Measurements from ENCODE around the gene KLHL29.

The KLHL29 gene

DNA sequence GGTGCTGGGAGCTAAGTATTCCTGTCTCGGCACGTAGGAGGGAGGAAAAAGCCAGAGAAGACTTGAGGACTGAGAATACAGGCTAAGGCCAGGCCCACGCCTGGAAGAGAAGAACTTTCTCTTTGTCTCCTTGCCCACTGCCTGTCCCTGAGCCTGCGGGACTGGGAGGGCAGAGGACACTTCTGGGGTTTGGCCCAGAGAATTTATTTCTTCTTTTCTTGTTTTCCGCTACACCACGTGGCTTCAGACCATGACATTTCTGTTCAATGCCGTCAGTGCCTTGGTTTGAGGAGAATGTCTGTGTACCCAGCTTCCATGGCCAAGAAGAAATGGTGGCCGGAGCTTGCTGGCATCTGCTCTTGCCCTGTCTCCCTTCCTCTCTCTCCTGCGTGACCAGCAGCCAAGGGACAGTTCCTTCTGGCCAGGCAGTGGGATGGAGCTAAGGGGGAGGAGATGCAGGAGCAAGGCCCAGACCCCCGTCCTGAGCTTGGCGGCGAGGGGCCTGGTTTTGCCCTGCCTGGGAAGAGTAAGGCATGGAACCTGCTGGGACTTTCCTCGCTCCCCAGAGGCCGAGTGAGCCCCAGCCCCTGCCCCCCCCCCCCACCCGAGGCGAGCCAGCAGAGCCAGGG is 140.3 kb downstream of the KLHL29 start:
- TF ChIP-seq REST (IDR thresholded peaks at IDR 0.05; ENCODE audit: insufficient read depth in 1 of 2, low read depth in 2 of 2, low read length in 2 of 2) = no peak
- no peak for TF ChIP-seq POLR2AphosphoS5 (IDR thresholded peaks at IDR 0.05; ENCODE audit: low read depth, low read length)
- no peak for TF ChIP-seq TAF1 (IDR thresholded peaks at IDR 0.05; ENCODE audit: borderline replicate concordance, insufficient read depth, low read length)
- no peak for TF ChIP-seq SIN3A (IDR thresholded peaks at IDR 0.05; ENCODE audit: borderline replicate concordance, insufficient read depth, low read length)
- TF ChIP-seq FOXP2 (optimal IDR thresholded peaks at IDR 0.05; ENCODE audit: borderline replicate concordance, extremely low read depth, extremely low read length, insufficient read depth) = no peak

GRCh38 chr2:23526114-23526513 is 141.1 kb downstream of the KLHL29 start:
- TF ChIP-seq REST (IDR thresholded peaks at IDR 0.05; ENCODE audit: insufficient read depth in 1 of 2, low read depth in 2 of 2, low read length in 2 of 2) (no peak), SIN3A (IDR thresholded peaks at IDR 0.05; ENCODE audit: borderline replicate concordance, insufficient read depth, low read length) (no peak), TAF1 (IDR thresholded peaks at IDR 0.05; ENCODE audit: borderline replicate concordance, insufficient read depth, low read length) (no peak), POLR2AphosphoS5 (IDR thresholded peaks at IDR 0.05; ENCODE audit: low read depth, low read length) (no peak), FOXP2 (optimal IDR thresholded peaks at IDR 0.05; ENCODE audit: borderline replicate concordance, extremely low read depth, extremely low read length, insufficient read depth) (no peak)

- TF ChIP-seq TAF1 (IDR thresholded peaks at IDR 0.05; ENCODE audit: borderline replicate concordance, insufficient read depth, low read length) (no peak), SIN3A (IDR thresholded peaks at IDR 0.05; ENCODE audit: borderline replicate concordance, insufficient read depth, low read length) (no peak), FOXP2 (optimal IDR thresholded peaks at IDR 0.05; ENCODE audit: borderline replicate concordance, extremely low read depth, extremely low read length, insufficient read depth) (no peak), REST (IDR thresholded peaks at IDR 0.05; ENCODE audit: insufficient read depth in 1 of 2, low read depth in 2 of 2, low read length in 2 of 2) (no peak), POLR2AphosphoS5 (IDR thresholded peaks at IDR 0.05; ENCODE audit: low read depth, low read length) (no peak)
These were observed 142.1 kb downstream of the KLHL29 start for GRCh38 chr2:23526835-23527790.

DNA sequence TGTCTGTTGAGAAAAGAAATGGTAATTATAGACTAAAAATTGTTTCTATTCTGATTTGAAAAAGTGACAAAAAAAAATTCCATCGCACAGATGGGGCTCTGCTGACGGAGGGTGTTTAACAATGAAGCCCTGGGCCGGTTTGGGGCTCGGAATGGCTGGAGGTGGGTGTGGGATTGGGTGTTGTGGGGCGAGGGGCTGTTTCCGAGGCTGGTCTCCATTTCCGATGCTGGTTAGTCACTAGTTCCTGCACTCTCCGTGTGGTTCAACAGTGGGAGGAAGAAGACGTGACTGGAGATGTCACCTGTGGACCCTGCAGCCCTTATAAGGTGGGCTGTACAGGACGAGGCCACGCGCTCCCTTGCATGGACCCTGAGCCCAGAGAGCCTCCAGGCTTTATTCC is 143.2 kb downstream of the KLHL29 start:
- TF ChIP-seq FOXP2 (optimal IDR thresholded peaks at IDR 0.05; ENCODE audit: borderline replicate concordance, extremely low read depth, extremely low read length, insufficient read depth) (no peak), REST (IDR thresholded peaks at IDR 0.05; ENCODE audit: insufficient read depth in 1 of 2, low read depth in 2 of 2, low read length in 2 of 2) (no peak), SIN3A (IDR thresholded peaks at IDR 0.05; ENCODE audit: borderline replicate concordance, insufficient read depth, low read length) (no peak), POLR2AphosphoS5 (IDR thresholded peaks at IDR 0.05; ENCODE audit: low read depth, low read length) (no peak), TAF1 (IDR thresholded peaks at IDR 0.05; ENCODE audit: borderline replicate concordance, insufficient read depth, low read length) (no peak)
